K562 (cell line): ENCODE data around the gene GLRX3. TPM values are rescaled to one million over a fixed set of nuclear protein-coding genes. Genes with fewer than 3 reads are reported as not detected.
A peak's percentile ranks its signal among the peaks of the same experiment; 100 is the strongest.

ENCODE experiments used
- ATAC-seq: fragments of 200-7000 bp; cut with Tn5 transposase; 3 replicates; pipeline ENCODE4 v1.9.1; 2020; ENCODE audit warnings: moderate library complexity
- BruUV-seq: library from RNA; stranded (reverse); fragments of 400-500 nt; replicated peaks from 2 replicates; lab custom pipeline; 2021; lab: Mats Ljungman, UMichigan
- CTCF ChIA-PET: fragments of 300-600 bp; formaldehyde crosslinking; extraction: SDS; loops from one replicate; lab custom pipeline; 2021; ENCODE audit warnings: low intra/inter-chr PET ratio; lab: Yijun Ruan, JAX
- POLR2A ChIA-PET: fragments of 300-600, 350-650 bp; sonication (Branson Sonifier 250); formaldehyde crosslinking; extraction: SDS; loops from one replicate; lab custom pipeline; 2021; ENCODE audit warnings: antibody characterized with exemption, inconsistent platforms; lab: Yijun Ruan, JAX
- DNase-seq, 4 experiments: peaks; one replicate each; pipeline versions ENCODE4 v3.0.0 to v3.0.0-alpha.2; 2011 to 2018; ENCODE audit warnings: low spot score in 3 of 4, mixed read lengths in 3 of 4; ENCODE audit errors: extremely low read depth in 1 of 4
- FAIRE-seq: peaks from 2 replicates; lab custom pipeline; 2011; peaks lifted over from hg19 to GRCh38; lab: Jason Lieb, UNC
- H2AFZ ChIP-seq: 2 replicates; pipeline ENCODE4 v1.6.0; 2011; ENCODE audit warnings: low read depth, low read length, control low read depth, inconsistent platforms
- H3K27ac ChIP-seq: fragments of 200-600 bp; 3 replicates; pipeline ENCODE4 v1.8.0; 2011; ENCODE audit warnings: low read depth, mild to moderate bottlenecking, control low read depth, inconsistent platforms, low read length, moderate library complexity, mixed read lengths; ENCODE audit errors: extremely low read depth
- H3K27me3 ChIP-seq, 2 experiments: fragments of 300-600 bp in 1 of 2; 2 replicates in 1 of 2; 3 replicates in 1 of 2; pipeline versions ENCODE4 v1.6.0 to v1.8.0; 2011; ENCODE audit warnings: inconsistent platforms in 2 of 2, low read length in 2 of 2, mild to moderate bottlenecking in 1 of 2, mixed read lengths in 1 of 2, moderate library complexity in 1 of 2; ENCODE audit not compliant: control insufficient read depth in 2 of 2, insufficient read depth in 2 of 2
- H3K36me3 ChIP-seq: fragments of 300-600 bp; 3 replicates; pipeline ENCODE4 v1.8.0; 2011; ENCODE audit warnings: mild to moderate bottlenecking, low read length, inconsistent platforms; ENCODE audit not compliant: control insufficient read depth, insufficient read depth
- H3K4me1 ChIP-seq, 2 experiments: fragments of 200-600 bp in 1 of 2; replicated peaks in 1 of 2; 2 replicates in 1 of 2; 3 replicates in 1 of 2; pipeline versions ENCODE4 v1.5.1 to v1.8.0; 2011; ENCODE audit warnings: inconsistent platforms in 2 of 2, low read length in 2 of 2, mild to moderate bottlenecking in 1 of 2, mixed read lengths in 1 of 2, moderate library complexity in 1 of 2; ENCODE audit not compliant: control insufficient read depth in 2 of 2, insufficient read depth in 2 of 2
- H3K4me2 ChIP-seq: 2 replicates; pipeline ENCODE4 v1.6.1; 2011; ENCODE audit warnings: low read length, control low read depth, inconsistent platforms, mixed read lengths; ENCODE audit not compliant: insufficient read depth
- H3K4me3 ChIP-seq: fragments of 200-600 bp; sonication (generic), shearing (Covaris generic); 2 replicates; pipeline ENCODE4 v1.5.1; 2016; ENCODE audit warnings: control low read depth, inconsistent platforms
- H3K79me2 ChIP-seq: fragments of 200-600 bp; 3 replicates; pipeline ENCODE4 v1.8.0; 2011; ENCODE audit warnings: low read length, inconsistent platforms; ENCODE audit not compliant: control insufficient read depth, insufficient read depth
- H3K9ac ChIP-seq, 2 experiments: 2 replicates each; pipeline versions ENCODE4 v1.6.0 to v1.6.1; 2011; ENCODE audit warnings: low read depth in 2 of 2, low read length in 2 of 2, control low read depth in 1 of 2, inconsistent platforms in 1 of 2, mild to moderate bottlenecking in 1 of 2, mixed read lengths in 1 of 2; ENCODE audit not compliant: insufficient read depth in 1 of 2
- H3K9me1 ChIP-seq: one replicate; pipeline ENCODE4 v1.6.0; 2011; ENCODE audit warnings: inconsistent platforms, mild to moderate bottlenecking, low read length, moderate library complexity; ENCODE audit not compliant: control insufficient read depth, insufficient read depth
- H3K9me3 ChIP-seq: replicated peaks from 2 replicates; pipeline ENCODE4 v1.5.1; 2011; ENCODE audit warnings: low read depth, low read length, inconsistent platforms; ENCODE audit not compliant: control insufficient read depth, insufficient read depth
- H4K20me1 ChIP-seq: replicated peaks from 2 replicates; pipeline ENCODE4 v1.6.1; 2011; ENCODE audit warnings: low read length, inconsistent platforms, mixed read lengths; ENCODE audit not compliant: control insufficient read depth, insufficient read depth
- HDAC1 ChIP-seq, 2 experiments: fragments of 450-650 bp; IDR thresholded peaks; 2 replicates each; pipeline ENCODE4 v1.6.1; 2016 to 2017; ENCODE audit warnings: inconsistent platforms in 1 of 2, mild to moderate bottlenecking in 1 of 2, moderate library complexity in 1 of 2
- RBBP5 ChIP-seq: fragments of 200-600 bp; sonication (generic); IDR thresholded peaks from 2 replicates; pipeline ENCODE4 v1.6.1; 2012; ENCODE audit warnings: borderline replicate concordance, mild to moderate bottlenecking, low read length, control low read depth, inconsistent platforms; ENCODE audit not compliant: insufficient read depth, poor library complexity, severe bottlenecking
- WGBS: fragments of 100-300 bp; shearing (Covaris generic); methylation state at CpG from one replicate; pipeline ENCODE4 v1.1.6; 2016; ENCODE audit warnings: low coverage, mixed read lengths; ENCODE audit not compliant: insufficient coverage; ENCODE audit errors: missing lambda C conversion rate; 5-methylcytosine and 5-hydroxymethylcytosine counted together
- in situ Hi-C: fragments of 300-500 bp; cut with MboI; formaldehyde crosslinking; loops from 4 replicates; pipeline ENCODE4 v1.15.0; 2018; ENCODE audit warnings: inconsistent platforms, mixed read lengths
- intact Hi-C: fragments of 100-400 bp; cut with micrococcal nuclease; formaldehyde crosslinking; loops from 2 replicates; pipeline ENCODE4 v1.14.2; 2022
- polyA plus RNA-seq, 8 experiments: library from polyadenylated mRNA; depleted of rRNA in 4 of 8; stranded (reverse) in 5 of 8; unstranded in 3 of 8; fragments of >200 nt; fragmentation: Nextera tagmentation in 2 of 8; fragmentation: Illumina TruSeq in 1 of 8; extraction: Ambion mirVana in 2 of 8; extraction: Trizol in 1 of 8; gene quantifications; 2 replicates each; pipeline versions ENCODE4 v1.2.1 to v1.2.3, GENCODE V29; 2011 to 2014; ENCODE audit warnings: inconsistent platforms in 1 of 8, missing spikeins in 1 of 8
- total RNA-seq, 7 experiments: library from RNA; depleted of rRNA in 6 of 7; stranded (reverse); fragments of >200 nt in 6 of 7; fragmentation: Illumina TruSeq in 2 of 7; extraction: Trizol in 2 of 7; gene quantifications; 2 replicates each; pipeline versions ENCODE4 v1.2.1 to v1.2.3, GENCODE V29; 2011 to 2021; ENCODE audit warnings: low replicate concordance in 1 of 7
- TF ChIP-seq, protein P1 (sequence below): fragments of 450-650 bp; conservative IDR thresholded peaks from 2 replicates; pipeline ENCODE4 v1.6.1; 2016; ENCODE audit warnings: missing genetic modification characterization, low read depth, mild to moderate bottlenecking, missing compliant biosample characterization, moderate library complexity

The GLRX3 gene
- total and polyA plus RNA-seq, 9 of the 15 experiments (the other 6 are each of a cell fraction or from before 2014, with no cell fraction given), result 115 to 190 (median 169) TPM

DNA sequence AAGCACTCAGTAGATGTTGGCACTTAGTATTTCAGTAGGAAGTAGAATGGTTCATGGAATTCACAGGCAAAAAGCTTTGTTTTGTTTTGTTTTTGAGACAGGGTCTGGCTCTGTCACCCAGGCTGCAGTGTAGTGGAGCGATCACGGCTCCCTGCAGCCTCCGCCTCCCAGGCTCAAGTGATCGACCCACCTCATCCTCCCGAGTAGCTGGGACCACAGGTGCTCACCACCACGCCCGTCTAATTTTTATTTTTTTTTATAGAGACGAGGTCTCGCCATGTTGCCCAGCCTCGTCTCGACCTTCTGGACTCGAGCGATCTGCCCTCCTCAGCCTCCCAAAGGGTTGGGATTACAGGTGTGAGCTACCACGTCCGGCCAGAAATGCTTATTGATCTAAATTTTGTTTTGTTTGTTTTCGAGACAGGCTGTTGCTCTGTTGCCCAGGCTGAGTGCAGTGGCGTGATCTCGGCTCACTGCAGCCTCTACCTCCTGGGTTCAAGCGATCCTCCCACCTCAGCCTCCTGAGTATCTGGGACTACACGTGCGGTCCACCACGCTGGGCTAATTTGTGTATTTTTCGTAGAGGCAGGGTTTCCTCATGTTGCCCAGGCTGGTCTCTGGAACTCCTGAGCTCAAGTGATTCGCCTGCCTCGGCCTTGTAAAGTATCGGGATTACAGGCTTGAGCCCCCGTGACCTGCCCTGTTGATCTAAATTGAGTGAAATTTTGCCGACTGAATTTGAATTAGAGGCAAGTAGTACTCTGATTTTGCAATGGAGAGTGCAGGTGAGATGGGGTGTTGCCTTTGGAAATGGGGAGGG, 1.7 kb downstream of the GLRX3 start:
- Histone ChIP-seq H3K9me1 (peaks cover 6% of the 10 kb centered on the region), H3K36me3 (peaks cover 38% of the 10 kb centered on the region; the same call in 2 of the 3 replicates), H4K20me1 (peaks cover 23% of the 10 kb centered on the region), H3K9me3 (no peaks in the 10 kb centered on the region), H3K4me2 (peak overlapping the region; percentile 90), H3K9ac (peak overlapping the region; percentile 82 to 94), H3K4me1 (peaks cover 16 to 23% of the 10 kb centered on the region in 2 experiments), H3K27ac (peak overlapping the region; percentile 83), H3K27me3 (no peaks in the 10 kb centered on the region), H2AFZ (no peak overlapping the region), H3K79me2 (peaks cover 67% of the 10 kb centered on the region), H3K4me3 (peak overlapping the region; percentile 82)
- 13% methylated on average over 17 of the region's 28 CpGs for WGBS
- TF ChIP-seq HDAC1 (IDR thresholded peaks at IDR 0.05) (peak in 1 of 2 experiments; percentile 24; a peak in 1 of 4 replicates), RBBP5 (peak; percentile 47)
- TF ChIP-seq, protein P1, sequence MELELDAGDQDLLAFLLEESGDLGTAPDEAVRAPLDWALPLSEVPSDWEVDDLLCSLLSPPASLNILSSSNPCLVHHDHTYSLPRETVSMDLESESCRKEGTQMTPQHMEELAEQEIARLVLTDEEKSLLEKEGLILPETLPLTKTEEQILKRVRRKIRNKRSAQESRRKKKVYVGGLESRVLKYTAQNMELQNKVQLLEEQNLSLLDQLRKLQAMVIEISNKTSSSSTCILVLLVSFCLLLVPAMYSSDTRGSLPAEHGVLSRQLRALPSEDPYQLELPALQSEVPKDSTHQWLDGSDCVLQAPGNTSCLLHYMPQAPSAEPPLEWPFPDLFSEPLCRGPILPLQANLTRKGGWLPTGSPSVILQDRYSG (tag), result no peak
- intact Hi-C loops, result loop anchor here (1.0 kb wide), 1 partner anchor 27 kb away; no protein-coding TSS in a partner anchor
- ChIA-PET POLR2A (interaction anchor here (0.8 to 1.3 kb wide), 3 partner anchors 10 to 28 kb away, joined by 3 to 4 read pairs (median 3); no protein-coding TSS in a partner anchor), CTCF (no interaction called here)
- ATAC-seq (no peak), FAIRE-seq (no peak), DNase-seq (no peak)
- BruUV-seq, result no TSS peak
- in situ Hi-C loops, result no loop called here
